Measurements from ENCODE around the gene PSMA6. TPM values are rescaled to one million over a fixed set of nuclear protein-coding genes. Genes with fewer than 3 reads are reported as not detected.

Gene PSMA6
- total RNA-seq, 1 donor from 2014 or later, result 225 TPM

DNA sequence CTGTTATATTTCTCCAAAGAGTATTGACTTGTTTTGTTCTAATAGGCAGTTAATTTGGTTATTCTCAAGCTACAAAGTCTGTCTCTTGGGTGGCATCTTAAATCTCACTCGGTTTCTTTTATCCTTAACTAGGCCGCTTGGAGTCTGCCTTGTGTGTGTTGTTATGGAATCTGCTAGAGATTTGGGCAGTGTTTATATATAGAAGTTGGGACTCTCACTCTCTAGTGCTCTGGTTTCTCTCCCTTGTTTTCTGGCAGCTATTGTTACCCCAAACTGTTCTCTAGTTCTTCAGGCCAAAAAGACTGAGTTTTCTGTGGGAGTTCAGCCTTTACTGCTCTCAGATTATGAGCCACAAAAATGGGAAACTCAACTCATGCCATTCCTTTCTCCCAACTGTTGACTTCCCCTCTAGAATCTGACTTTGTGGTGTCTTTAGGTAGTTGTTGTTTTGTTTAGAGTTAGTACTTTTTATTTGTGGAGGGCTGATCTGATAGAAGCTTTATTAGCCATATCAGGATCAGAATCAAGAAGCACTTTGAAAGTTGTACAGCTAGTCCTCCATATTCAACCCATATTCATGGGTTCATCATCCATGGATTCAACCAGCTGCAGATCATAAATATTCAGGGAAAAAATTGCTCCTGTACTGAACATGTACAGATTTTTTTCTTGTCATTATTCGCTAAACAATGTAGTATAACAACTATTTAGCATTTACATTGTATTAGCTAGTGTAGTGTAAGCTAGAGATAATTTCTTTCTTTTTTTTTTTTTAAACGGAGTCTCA, 11.2 kb downstream of the PSMA6 start:
- H3K4me3 Mint-ChIP-seq (ENCODE audit: unreplicated experiment), result no peak overlapping the region
- no peaks in the 10 kb centered on the region for H3K36me3 Mint-ChIP-seq (ENCODE audit: low read depth, unreplicated experiment)
- no peak for TF ChIP-seq CTCF (IDR thresholded peaks at IDR 0.05; ENCODE audit: insufficient read depth, low read depth, low read length)
- no peak for TF ChIP-seq EZH2 (IDR thresholded peaks at IDR 0.05; ENCODE audit: insufficient read depth, low read length)
- Histone ChIP-seq H3K79me2 (ENCODE audit: insufficient read depth, low read length) (peaks cover 100% of the 10 kb centered on the region), H4K20me1 (ENCODE audit: insufficient read depth, low read length) (peaks cover 88% of the 10 kb centered on the region), H2AFZ (ENCODE audit: low read depth, low read length) (no peak overlapping the region), H3K9me3 (ENCODE audit: insufficient read depth, low read depth, low read length) (no peaks in the 10 kb centered on the region), H3K9ac (ENCODE audit: low read length) (no peak overlapping the region), H3K36me3 (ENCODE audit: insufficient read depth, low read length) (no peaks in the 10 kb centered on the region), H3K27ac (ENCODE audit: low read depth, low read length) (no peak overlapping the region), H3K4me3 (ENCODE audit: insufficient read depth, low read depth, low read length) (no peak overlapping the region), H3K27me3 (ENCODE audit: insufficient read depth, low read length) (no peaks in the 10 kb centered on the region), H3K4me2 (ENCODE audit: low read length) (no peak overlapping the region), H3K4me1 (ENCODE audit: insufficient read depth, low read length) (peaks cover 4% of the 10 kb centered on the region)
- peaks cover 18% of the 10 kb centered on the region for H3K4me1 Mint-ChIP-seq (ENCODE audit: low read depth, unreplicated experiment)
- FAIRE-seq (no peak), DNase-seq (ENCODE audit: low read depth) (no peak)
- no peak overlapping the region for H3K27ac Mint-ChIP-seq (ENCODE audit: unreplicated experiment)
- no peaks in the 10 kb centered on the region for H3K27me3 Mint-ChIP-seq (ENCODE audit: low read depth, unreplicated experiment)
- no peaks in the 10 kb centered on the region for H3K9me3 Mint-ChIP-seq (ENCODE audit: unreplicated experiment)

GRCh38 chr14:35304812-35305462, 12.8 kb downstream of the PSMA6 start:
- FAIRE-seq (no peak), DNase-seq (ENCODE audit: low read depth) (no peak)
- peaks cover 9% of the 10 kb centered on the region for H3K36me3 ChIP-seq (ENCODE audit: insufficient read depth, low read length)
- Mint-ChIP-seq H3K36me3 (ENCODE audit: low read depth, unreplicated experiment) (no peaks in the 10 kb centered on the region), H3K4me1 (ENCODE audit: low read depth, unreplicated experiment) (peaks cover 14% of the 10 kb centered on the region), H3K9me3 (ENCODE audit: unreplicated experiment) (no peaks in the 10 kb centered on the region), H3K27me3 (ENCODE audit: low read depth, unreplicated experiment) (no peaks in the 10 kb centered on the region), H3K4me3 (ENCODE audit: unreplicated experiment) (no peak overlapping the region), H3K27ac (ENCODE audit: unreplicated experiment) (no peak overlapping the region)
- H3K9me3 ChIP-seq (ENCODE audit: insufficient read depth, low read depth, low read length), result no peaks in the 10 kb centered on the region
- no peak overlapping the region for H3K27ac ChIP-seq (ENCODE audit: low read depth, low read length)
- no peak for TF ChIP-seq EZH2 (IDR thresholded peaks at IDR 0.05; ENCODE audit: insufficient read depth, low read length)
- no peak for TF ChIP-seq CTCF (IDR thresholded peaks at IDR 0.05; ENCODE audit: insufficient read depth, low read depth, low read length)
- no peak overlapping the region for H3K9ac ChIP-seq (ENCODE audit: low read length)
- no peaks in the 10 kb centered on the region for H3K27me3 ChIP-seq (ENCODE audit: insufficient read depth, low read length)
- H4K20me1 ChIP-seq (ENCODE audit: insufficient read depth, low read length), result peaks cover 79% of the 10 kb centered on the region
- H3K4me1 ChIP-seq (ENCODE audit: insufficient read depth, low read length), result no peaks in the 10 kb centered on the region
- H3K79me2 ChIP-seq (ENCODE audit: insufficient read depth, low read length), result peaks cover 86% of the 10 kb centered on the region
- H3K4me2 ChIP-seq (ENCODE audit: low read length), result no peak overlapping the region
- H2AFZ ChIP-seq (ENCODE audit: low read depth, low read length), result no peak overlapping the region
- H3K4me3 ChIP-seq (ENCODE audit: insufficient read depth, low read depth, low read length), result no peak overlapping the region

- H2AFZ ChIP-seq (ENCODE audit: low read depth, low read length), result no peak overlapping the region
- H3K27ac ChIP-seq (ENCODE audit: low read depth, low read length), result no peak overlapping the region
- H3K4me2 ChIP-seq (ENCODE audit: low read length), result no peak overlapping the region
- Mint-ChIP-seq H3K4me1 (ENCODE audit: low read depth, unreplicated experiment) (peaks cover 13% of the 10 kb centered on the region), H3K27ac (ENCODE audit: unreplicated experiment) (no peak overlapping the region), H3K4me3 (ENCODE audit: unreplicated experiment) (no peak overlapping the region), H3K9me3 (ENCODE audit: unreplicated experiment) (no peaks in the 10 kb centered on the region), H3K27me3 (ENCODE audit: low read depth, unreplicated experiment) (no peaks in the 10 kb centered on the region), H3K36me3 (ENCODE audit: low read depth, unreplicated experiment) (no peaks in the 10 kb centered on the region)
- H3K4me1 ChIP-seq (ENCODE audit: insufficient read depth, low read length), result no peaks in the 10 kb centered on the region
- H3K9me3 ChIP-seq (ENCODE audit: insufficient read depth, low read depth, low read length), result no peaks in the 10 kb centered on the region
- DNase-seq (ENCODE audit: low read depth) (no peak), FAIRE-seq (no peak)
- H3K4me3 ChIP-seq (ENCODE audit: insufficient read depth, low read depth, low read length), result no peak overlapping the region
- H3K27me3 ChIP-seq (ENCODE audit: insufficient read depth, low read length), result no peaks in the 10 kb centered on the region
- peaks cover 78% of the 10 kb centered on the region for H4K20me1 ChIP-seq (ENCODE audit: insufficient read depth, low read length)
- TF ChIP-seq CTCF (IDR thresholded peaks at IDR 0.05; ENCODE audit: insufficient read depth, low read depth, low read length) (no peak), EZH2 (IDR thresholded peaks at IDR 0.05; ENCODE audit: insufficient read depth, low read length) (no peak)
- no peak overlapping the region for H3K9ac ChIP-seq (ENCODE audit: low read length)
- peaks cover 79% of the 10 kb centered on the region for H3K79me2 ChIP-seq (ENCODE audit: insufficient read depth, low read length)
- H3K36me3 ChIP-seq (ENCODE audit: insufficient read depth, low read length), result peaks cover 14% of the 10 kb centered on the region
Measured at GRCh38 chr14:35305633-35306032, 13.5 kb downstream of the PSMA6 start.
